ENCODE data around the gene KLF8.

DNA sequence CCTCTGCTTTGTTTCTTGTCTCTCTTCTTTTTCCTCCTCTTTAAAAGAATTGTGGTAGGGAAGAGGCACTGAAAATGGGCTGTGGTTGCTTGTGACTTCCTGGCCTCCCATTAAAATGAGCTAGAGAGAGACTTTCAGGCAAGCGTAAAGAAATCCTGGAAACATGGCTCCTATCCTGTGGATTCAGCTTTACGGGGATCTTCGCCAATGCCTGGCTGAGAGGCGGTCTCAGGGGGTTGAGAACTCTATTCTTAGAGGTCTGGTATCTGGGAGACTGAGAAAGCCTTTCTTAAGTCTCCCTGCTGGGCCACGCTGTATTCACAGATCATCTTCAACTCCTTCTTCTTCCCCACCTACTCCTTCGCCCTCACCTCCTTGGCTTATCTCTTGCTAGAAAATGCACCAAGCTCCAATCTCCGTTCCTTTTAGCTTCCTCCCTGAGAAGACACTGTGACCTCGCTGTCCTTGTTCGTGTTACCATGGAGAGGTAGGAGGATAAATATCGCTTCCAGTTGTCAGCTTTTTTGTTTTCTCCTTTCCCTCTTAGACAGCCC is 542 bp upstream of the KLF8 start:
- TF ChIP-seq EP300 (IDR thresholded peaks at IDR 0.05; ENCODE audit: low read length), result no peak
- no peak for TF ChIP-seq POLR2AphosphoS5 (IDR thresholded peaks at IDR 0.05; ENCODE audit: control insufficient read depth, insufficient read depth, low read depth, low read length)
- no peak for TF ChIP-seq CCNT2 (IDR thresholded peaks at IDR 0.05; ENCODE audit: borderline replicate concordance, extremely low read depth, insufficient read length, low read depth, low read length)
- TF ChIP-seq, protein P1, sequence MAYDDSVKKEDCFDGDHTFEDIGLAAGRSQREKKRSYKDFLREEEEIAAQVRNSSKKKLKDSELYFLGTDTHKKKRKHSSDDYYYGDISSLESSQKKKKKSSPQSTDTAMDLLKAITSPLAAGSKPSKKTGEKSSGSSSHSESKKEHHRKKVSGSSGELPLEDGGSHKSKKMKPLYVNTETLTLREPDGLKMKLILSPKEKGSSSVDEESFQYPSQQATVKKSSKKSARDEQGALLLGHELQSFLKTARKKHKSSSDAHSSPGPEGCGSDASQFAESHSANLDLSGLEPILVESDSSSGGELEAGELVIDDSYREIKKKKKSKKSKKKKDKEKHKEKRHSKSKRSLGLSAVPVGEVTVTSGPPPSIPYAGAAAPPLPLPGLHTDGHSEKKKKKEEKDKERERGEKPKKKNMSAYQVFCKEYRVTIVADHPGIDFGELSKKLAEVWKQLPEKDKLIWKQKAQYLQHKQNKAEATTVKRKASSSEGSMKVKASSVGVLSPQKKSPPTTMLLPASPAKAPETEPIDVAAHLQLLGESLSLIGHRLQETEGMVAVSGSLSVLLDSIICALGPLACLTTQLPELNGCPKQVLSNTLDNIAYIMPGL (CRISPR knock-in tag; IDR thresholded peaks at IDR 0.05), result no peak
- TF ChIP-seq, protein P2, sequence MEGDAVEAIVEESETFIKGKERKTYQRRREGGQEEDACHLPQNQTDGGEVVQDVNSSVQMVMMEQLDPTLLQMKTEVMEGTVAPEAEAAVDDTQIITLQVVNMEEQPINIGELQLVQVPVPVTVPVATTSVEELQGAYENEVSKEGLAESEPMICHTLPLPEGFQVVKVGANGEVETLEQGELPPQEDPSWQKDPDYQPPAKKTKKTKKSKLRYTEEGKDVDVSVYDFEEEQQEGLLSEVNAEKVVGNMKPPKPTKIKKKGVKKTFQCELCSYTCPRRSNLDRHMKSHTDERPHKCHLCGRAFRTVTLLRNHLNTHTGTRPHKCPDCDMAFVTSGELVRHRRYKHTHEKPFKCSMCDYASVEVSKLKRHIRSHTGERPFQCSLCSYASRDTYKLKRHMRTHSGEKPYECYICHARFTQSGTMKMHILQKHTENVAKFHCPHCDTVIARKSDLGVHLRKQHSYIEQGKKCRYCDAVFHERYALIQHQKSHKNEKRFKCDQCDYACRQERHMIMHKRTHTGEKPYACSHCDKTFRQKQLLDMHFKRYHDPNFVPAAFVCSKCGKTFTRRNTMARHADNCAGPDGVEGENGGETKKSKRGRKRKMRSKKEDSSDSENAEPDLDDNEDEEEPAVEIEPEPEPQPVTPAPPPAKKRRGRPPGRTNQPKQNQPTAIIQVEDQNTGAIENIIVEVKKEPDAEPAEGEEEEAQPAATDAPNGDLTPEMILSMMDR (IDR thresholded peaks at IDR 0.05 in 2 of 3, conservative IDR thresholded peaks at IDR 0.05 in 1 of 3; ENCODE audit: insufficient read depth in 2 of 3, low read depth in 1 of 3, low read length in 3 of 3), result no peak
- TF ChIP-seq SAP30 (IDR thresholded peaks at IDR 0.05; ENCODE audit: borderline replicate concordance, insufficient read depth, low read depth, low read length, poor library complexity, severe bottlenecking), result no peak
- TF ChIP-seq E2F3 (CRISPR knock-in tag; IDR thresholded peaks at IDR 0.05), result no peak
- TF ChIP-seq RAD21 (CRISPR knock-in tag; conservative IDR thresholded peaks at IDR 0.05 in 1 of 2, IDR thresholded peaks at IDR 0.05 in 1 of 2), result no peak
- TF ChIP-seq ZNF239 (CRISPR knock-in tag; IDR thresholded peaks at IDR 0.05), result no peak
- no peak for TF ChIP-seq CHD4 (IDR thresholded peaks at IDR 0.05; ENCODE audit: insufficient read depth, insufficient replicate concordance, low read depth, low read length, poor library complexity, severe bottlenecking)
- TF ChIP-seq PHF8 (IDR thresholded peaks at IDR 0.05; ENCODE audit: borderline replicate concordance, low read length), result no peak
- TF ChIP-seq ZNF780A (CRISPR knock-in tag; IDR thresholded peaks at IDR 0.05), result no peak
- no peak for TF ChIP-seq IFI16 (CRISPR knock-in tag; IDR thresholded peaks at IDR 0.05)
- TF ChIP-seq EP400 (IDR thresholded peaks at IDR 0.05), result no peak
